NCI-H146 treated with DMSO at 0.1 percent for 48 hours (cell line): ENCODE measurements around the gene PTGIS.
"Not testable (repeated sequence)": the region's sequence is repeated elsewhere in the genome, so short reads cannot be mapped to it uniquely, and the experiment has no call there.

ENCODE experiments used
- DNase-seq: peaks from one replicate; lab custom pipeline; 2025; ENCODE audit not compliant: unreplicated experiment; lab: John Stamatoyannopoulos, UW

Gene PTGIS

GRCh38 chr20:49567421-49568277 is at the start of gene PTGIS:
PTGIS (minus strand) TSS chr20:49568137; CDS start chr20:49568116, 21 bp downstream.
- no peak for DNase-seq

GRCh38 chr20:49617394-49617793 is 49.5 kb upstream of the PTGIS start:
- DNase-seq = not testable (repeated sequence)

- DNase-seq = no peak
Observed at GRCh38 chr20:49616154-49617007, 48.4 kb upstream of the PTGIS start.

- no peak for DNase-seq
Observed at GRCh38 chr20:49615401-49616153, 47.6 kb upstream of the PTGIS start.

GRCh38 chr20:49615051-49615400 is 47.1 kb upstream of the PTGIS start:
- not testable (repeated sequence) for DNase-seq

GRCh38 chr20:49614338-49615050 is 46.6 kb upstream of the PTGIS start:
- DNase-seq = no peak

GRCh38 chr20:49612127-49612738 is 44.3 kb upstream of the PTGIS start:
- no peak for DNase-seq

GRCh38 chr20:49611539-49612126 is 43.7 kb upstream of the PTGIS start:
- not testable (repeated sequence) for DNase-seq

- DNase-seq = peak; percentile 28
Observed at GRCh38 chr20:49610691-49611538, 43.0 kb upstream of the PTGIS start.

GRCh38 chr20:49608752-49609670 is 41.1 kb upstream of the PTGIS start:
- DNase-seq = peak; percentile 72

GRCh38 chr20:49607568-49607967 is 39.6 kb upstream of the PTGIS start:
- no peak for DNase-seq

GRCh38 chr20:49603209-49603627 is 35.3 kb upstream of the PTGIS start:
- no peak for DNase-seq

- DNase-seq = no peak
Observed at GRCh38 chr20:49602345-49603208, 34.6 kb upstream of the PTGIS start.

GRCh38 chr20:49601153-49601924 is 33.4 kb upstream of the PTGIS start:
- no peak for DNase-seq

GRCh38 chr20:49599746-49600113 is 31.8 kb upstream of the PTGIS start:
- no peak for DNase-seq

GRCh38 chr20:49597825-49598395 is 30.0 kb upstream of the PTGIS start:
- DNase-seq = no peak
